ENCODE data around the gene HNRNPA2B1.
"Not testable (repeated sequence)": the region's sequence is repeated elsewhere in the genome, so short reads cannot be mapped to it uniquely, and the experiment has no call there.

HNRNPA2B1 gene

DNA sequence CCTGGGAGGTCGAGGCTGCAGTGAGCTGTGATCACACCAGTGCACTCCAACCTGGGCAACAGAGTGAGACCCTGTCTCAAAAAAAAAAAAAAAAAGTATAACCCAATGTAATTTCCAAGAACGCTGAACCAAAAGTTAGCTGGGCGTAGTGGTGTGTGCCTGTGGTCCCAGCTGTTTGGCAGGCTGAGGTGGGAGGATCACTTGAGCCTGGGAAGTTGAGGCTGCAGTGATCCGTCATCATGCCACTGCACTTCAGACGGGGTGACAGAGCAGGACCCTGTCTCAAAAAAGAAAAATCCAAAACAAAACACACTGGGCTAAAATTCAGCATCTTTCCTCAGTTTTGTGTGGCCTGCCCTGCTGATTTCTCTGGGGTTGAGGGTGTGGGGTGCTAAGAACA, 21.1 kb downstream of the HNRNPA2B1 start:
- TF ChIP-seq, protein P1, sequence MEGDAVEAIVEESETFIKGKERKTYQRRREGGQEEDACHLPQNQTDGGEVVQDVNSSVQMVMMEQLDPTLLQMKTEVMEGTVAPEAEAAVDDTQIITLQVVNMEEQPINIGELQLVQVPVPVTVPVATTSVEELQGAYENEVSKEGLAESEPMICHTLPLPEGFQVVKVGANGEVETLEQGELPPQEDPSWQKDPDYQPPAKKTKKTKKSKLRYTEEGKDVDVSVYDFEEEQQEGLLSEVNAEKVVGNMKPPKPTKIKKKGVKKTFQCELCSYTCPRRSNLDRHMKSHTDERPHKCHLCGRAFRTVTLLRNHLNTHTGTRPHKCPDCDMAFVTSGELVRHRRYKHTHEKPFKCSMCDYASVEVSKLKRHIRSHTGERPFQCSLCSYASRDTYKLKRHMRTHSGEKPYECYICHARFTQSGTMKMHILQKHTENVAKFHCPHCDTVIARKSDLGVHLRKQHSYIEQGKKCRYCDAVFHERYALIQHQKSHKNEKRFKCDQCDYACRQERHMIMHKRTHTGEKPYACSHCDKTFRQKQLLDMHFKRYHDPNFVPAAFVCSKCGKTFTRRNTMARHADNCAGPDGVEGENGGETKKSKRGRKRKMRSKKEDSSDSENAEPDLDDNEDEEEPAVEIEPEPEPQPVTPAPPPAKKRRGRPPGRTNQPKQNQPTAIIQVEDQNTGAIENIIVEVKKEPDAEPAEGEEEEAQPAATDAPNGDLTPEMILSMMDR (IDR thresholded peaks at IDR 0.05; ENCODE audit: insufficient read depth, low read length, missing control alignments): no peak
- CTCF ChIA-PET: interaction anchor here (1.6 kb wide), 1 partner anchor 89 kb away, joined by 9 read pairs; no protein-coding TSS in a partner anchor
- no peak for DNase-seq (ENCODE audit: low read depth, low spot score)
- H3K4me3 ChIP-seq (ENCODE audit: low read depth, low read length): no peak overlapping the region
- POLR2A ChIA-PET: interaction anchor here (1.0 to 1.7 kb wide), 3 partner anchors 9 to 22 kb away, joined by 3 to 9 read pairs (median 3); partner anchors contain the start of gene CBX3

DNA sequence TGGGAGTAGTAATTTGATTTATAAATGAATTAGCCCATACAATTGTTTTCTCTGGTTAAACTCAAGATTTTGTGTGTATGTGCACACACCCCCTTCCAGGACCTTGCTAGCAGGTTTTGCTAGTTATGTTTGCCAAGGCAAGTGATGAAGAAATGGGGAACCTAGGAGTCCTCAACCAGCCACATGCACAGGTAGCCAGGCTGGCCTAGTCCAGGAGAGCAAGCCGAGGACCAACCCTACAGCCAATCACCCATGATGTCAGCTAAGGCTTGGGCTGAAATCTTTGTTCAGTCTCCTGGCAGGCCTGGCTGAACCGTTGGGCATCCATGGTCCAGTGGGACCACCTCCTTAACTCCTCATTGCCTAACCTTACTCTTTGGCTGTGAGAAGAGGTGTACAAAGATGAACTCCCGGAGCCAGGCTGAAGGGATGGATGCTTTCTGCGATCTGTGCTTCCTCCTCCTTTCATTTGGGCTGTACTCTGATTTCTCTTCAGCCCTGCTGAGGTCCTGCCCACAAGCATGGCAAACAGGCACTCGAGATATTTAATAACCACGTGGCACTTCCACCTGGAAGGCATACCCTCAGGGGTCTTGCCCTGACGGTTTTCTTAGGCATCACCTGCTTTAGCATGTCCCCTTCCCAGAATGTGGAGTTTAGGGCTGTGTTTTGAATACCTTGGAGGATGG, 22.1 kb downstream of the HNRNPA2B1 start:
- no peak overlapping the region for H3K4me3 ChIP-seq (ENCODE audit: low read depth, low read length)
- TF ChIP-seq, protein P1 (IDR thresholded peaks at IDR 0.05; ENCODE audit: insufficient read depth, low read length, missing control alignments): no peak
- DNase-seq (ENCODE audit: low read depth, low spot score): no peak
- ChIA-PET CTCF (no interaction called here), POLR2A (interaction anchor here (0.8 to 1.7 kb wide), 3 partner anchors 15 to 23 kb away, joined by 3 to 9 read pairs (median 4); partner anchors contain the start of gene CBX3)

DNA sequence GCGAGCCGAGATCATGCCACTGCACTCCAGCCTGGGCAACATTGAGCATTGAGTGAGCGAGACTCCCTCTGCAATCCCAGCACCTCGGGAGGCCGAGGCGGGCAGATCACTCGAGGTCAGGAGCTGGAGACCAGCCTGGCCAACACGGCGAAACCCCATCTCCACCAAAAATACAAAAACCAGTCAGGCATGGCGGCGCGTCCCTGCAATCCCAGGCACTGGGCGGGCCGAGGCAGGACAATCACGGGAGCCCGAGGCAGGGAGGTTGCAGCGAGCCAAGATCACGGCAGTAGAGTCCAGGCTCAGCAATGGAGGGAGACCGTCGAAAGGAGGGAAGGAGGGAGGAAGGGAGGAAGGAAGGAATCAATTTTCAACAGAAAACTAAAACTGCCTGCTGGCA, 23.3 kb downstream of the HNRNPA2B1 start:
- H3K4me3 ChIP-seq (ENCODE audit: low read depth, low read length); CTCF ChIA-PET; DNase-seq (ENCODE audit: low read depth, low spot score); POLR2A ChIA-PET: not testable (repeated sequence)

DNA sequence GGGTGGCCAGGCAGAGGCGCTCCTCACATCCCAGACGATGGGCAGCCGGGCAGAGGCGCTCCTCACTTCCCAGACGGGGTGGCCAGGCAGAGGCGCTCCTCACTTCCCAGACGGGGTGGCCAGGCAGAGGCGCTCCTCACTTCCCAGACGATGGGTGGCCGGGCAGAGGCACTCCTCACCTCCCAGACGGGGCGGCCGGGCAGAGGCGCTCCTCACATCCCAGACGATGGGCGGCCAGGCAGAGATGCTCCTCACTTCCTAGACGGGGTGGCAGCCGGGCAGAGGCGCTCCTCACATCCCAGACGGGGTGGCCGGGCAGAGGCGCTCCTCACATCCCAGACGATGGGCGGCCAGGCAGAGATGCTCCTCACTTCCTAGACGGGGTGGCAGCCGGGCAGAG, 23.9 kb downstream of the HNRNPA2B1 start:
- CTCF ChIA-PET; DNase-seq (ENCODE audit: low read depth, low spot score); POLR2A ChIA-PET; H3K4me3 ChIP-seq (ENCODE audit: low read depth, low read length): not testable (repeated sequence)

DNA sequence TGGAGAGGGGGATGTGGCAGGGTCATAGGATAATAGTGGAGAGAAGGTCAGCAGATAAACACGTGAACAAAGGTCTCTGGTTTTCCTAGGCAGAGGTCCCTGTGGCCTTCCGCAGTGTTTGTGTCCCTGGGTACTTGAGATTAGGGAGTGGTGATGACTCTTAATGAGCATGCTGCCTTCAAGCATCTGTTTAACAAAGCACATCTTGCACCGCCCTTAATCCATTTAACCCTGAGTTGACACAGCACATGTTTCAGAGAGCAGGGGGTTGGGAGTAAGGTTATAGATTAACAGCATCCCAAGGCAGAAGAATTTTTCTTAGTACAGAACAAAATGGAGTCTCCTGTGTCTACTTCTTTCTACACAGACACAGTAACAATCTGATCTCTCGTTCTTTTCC, 24.6 kb downstream of the HNRNPA2B1 start:
- CTCF ChIA-PET; DNase-seq (ENCODE audit: low read depth, low spot score); POLR2A ChIA-PET; H3K4me3 ChIP-seq (ENCODE audit: low read depth, low read length): not testable (repeated sequence)

DNA sequence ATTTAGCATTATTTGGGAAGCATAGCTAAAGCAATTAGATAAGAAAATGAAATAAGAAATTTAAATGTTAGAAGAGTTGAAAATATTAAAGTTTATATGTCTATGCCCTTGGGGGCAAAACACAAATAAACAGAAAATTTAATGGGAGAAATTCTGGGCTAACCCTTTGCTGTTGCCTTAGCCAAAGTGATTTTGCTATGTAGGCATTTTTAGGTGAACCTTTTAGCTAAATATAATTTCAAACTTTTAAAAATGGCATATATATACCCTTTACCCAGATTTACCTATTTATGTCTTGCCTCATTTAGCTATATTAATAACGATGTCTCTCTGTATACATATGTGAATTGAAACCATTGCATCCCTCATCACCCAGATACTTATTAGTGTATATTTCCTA, 28.5 kb downstream of the HNRNPA2B1 start:
- ChIA-PET POLR2A (interaction anchor here (1.2 kb wide), 1 partner anchor 9 kb away, joined by 5 read pairs; no protein-coding TSS in a partner anchor), CTCF (interaction anchor here (0.7 to 1.2 kb wide), 4 partner anchors 9 to 84 kb away, joined by 3 to 5 read pairs (median 3); no protein-coding TSS in a partner anchor)
- TF ChIP-seq, protein P1 (IDR thresholded peaks at IDR 0.05; ENCODE audit: insufficient read depth, low read length, missing control alignments): no peak
- DNase-seq (ENCODE audit: low read depth, low spot score): no peak
- H3K4me3 ChIP-seq (ENCODE audit: low read depth, low read length): no peak overlapping the region

DNA sequence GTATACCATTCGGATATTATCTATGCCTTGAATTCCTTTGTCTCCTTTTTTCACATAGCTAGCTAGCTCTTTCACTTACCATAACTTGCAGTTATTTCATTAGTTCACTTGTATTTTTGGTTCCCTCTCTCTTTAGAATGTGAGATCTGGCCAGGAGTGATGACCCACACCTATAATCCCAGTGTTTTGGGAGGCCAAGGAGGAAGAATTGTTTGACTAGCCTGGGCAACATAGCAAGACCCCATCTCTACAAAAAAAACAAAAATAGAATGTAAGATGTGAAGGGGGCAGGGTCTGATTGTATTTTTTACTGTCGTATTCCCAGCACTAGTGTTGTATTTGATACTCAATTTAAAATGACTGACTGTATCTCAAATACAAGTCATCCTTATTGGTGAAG, 28.9 kb downstream of the HNRNPA2B1 start:
- no peak for DNase-seq (ENCODE audit: low read depth, low spot score)
- ChIA-PET POLR2A (interaction anchor here (1.2 kb wide), 1 partner anchor 10 kb away, joined by 5 read pairs; no protein-coding TSS in a partner anchor), CTCF (interaction anchor here (0.7 to 1.2 kb wide), 3 partner anchors 10 to 83 kb away, joined by 3 to 5 read pairs (median 3); no protein-coding TSS in a partner anchor)
- TF ChIP-seq, protein P1 (IDR thresholded peaks at IDR 0.05; ENCODE audit: insufficient read depth, low read length, missing control alignments): no peak
- no peak overlapping the region for H3K4me3 ChIP-seq (ENCODE audit: low read depth, low read length)

DNA sequence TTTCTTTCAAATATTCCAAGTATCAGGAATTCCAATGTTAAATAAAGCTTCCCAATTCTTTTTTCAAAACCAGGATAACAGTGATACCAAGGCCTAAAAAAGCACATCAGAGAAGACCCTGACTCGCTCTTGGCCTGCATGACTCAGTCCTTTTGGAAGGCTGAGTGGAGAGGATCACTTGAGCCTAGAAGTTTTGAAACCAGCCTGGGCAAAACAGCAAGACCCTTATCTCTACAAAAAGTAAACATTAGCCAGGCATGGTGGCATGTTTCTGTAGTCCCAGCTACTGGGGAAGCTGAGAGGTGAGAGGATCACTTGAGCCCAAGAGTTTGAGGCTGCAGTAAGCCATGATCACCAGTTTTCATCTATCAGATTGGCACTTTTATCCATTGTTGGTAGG, 29.9 kb downstream of the HNRNPA2B1 start:
- TF ChIP-seq, protein P1 (IDR thresholded peaks at IDR 0.05; ENCODE audit: insufficient read depth, low read length, missing control alignments): no peak
- DNase-seq (ENCODE audit: low read depth, low spot score): no peak
- ChIA-PET POLR2A (no interaction called here), CTCF (no interaction called here)
- no peak overlapping the region for H3K4me3 ChIP-seq (ENCODE audit: low read depth, low read length)

All from AG04449 (cell line).